HEK293 (cell line): ENCODE data around the gene INPP5B.
"Not testable (repeated sequence)": the region's sequence is repeated elsewhere in the genome, so short reads cannot be mapped to it uniquely, and the experiment has no call there.

ENCODE experiments used
- ZBTB10 ChIP-seq: fragments of 450-650 bp; formaldehyde crosslinking; IDR thresholded peaks from 2 replicates; pipeline ENCODE4 v1.5.1; 2016; ENCODE audit warnings: missing biosample characterization, missing genetic modification characterization
- ZNF510 ChIP-seq: fragments of 450-650 bp; formaldehyde crosslinking; IDR thresholded peaks from 2 replicates; pipeline ENCODE4 v1.5.1; 2018; ENCODE audit warnings: mild to moderate bottlenecking, missing genetic modification characterization, missing biosample characterization; ENCODE audit not compliant: insufficient replicate concordance

- not testable (repeated sequence) for TF ChIP-seq ZBTB10, ZNF510 (tag by site-specific recombination)
Observed at GRCh38 chr1:37907416-37908125, 39.3 kb downstream of the INPP5B start.
